SK-N-SH treated with all-trans-retinoic acid at 6 μM for 48 hours (cell line): ENCODE measurements around the gene ATAD3B.

Source experiments
- CREB5 ChIP-seq: fragments of 250-450 bp; sonication (Bioruptor Pico); IDR thresholded peaks from 2 replicates; pipeline ENCODE4 v1.5.1; 2020; ENCODE audit warnings: low read depth, mild to moderate bottlenecking, moderate library complexity
- CSDC2 ChIP-seq: fragments of 250-450 bp; sonication (Bioruptor Pico); IDR thresholded peaks from 2 replicates; pipeline ENCODE4 v1.5.0; 2020; ENCODE audit warnings: mild to moderate bottlenecking, moderate library complexity
- PPARA ChIP-seq: fragments of 250-450 bp; sonication (Bioruptor Pico); IDR thresholded peaks from 2 replicates; pipeline ENCODE4 v1.5.0; 2020; ENCODE audit warnings: mild to moderate bottlenecking, borderline replicate concordance

- TF ChIP-seq CREB5 (CRISPR knock-in tag), result no peak
- TF ChIP-seq CSDC2, result no peak
- TF ChIP-seq PPARA (CRISPR knock-in tag), result no peak
These were observed 68.7 kb downstream of the ATAD3B start, which contains the start of gene TMEM240 for GRCh38 chr1:1540090-1540817.
